HG02798 (cell line): Measurements from ENCODE around the gene RASGRP1.
A peak's percentile ranks its signal among the peaks of the same experiment; 100 is the strongest.
"Not testable (repeated sequence)": the region's sequence is repeated elsewhere in the genome, so short reads cannot be mapped to it uniquely, and the experiment has no call there.

Source experiments
- ATAC-seq: cut with Tn5 transposase; IDR thresholded peaks from one replicate; pipeline ENCODE4 v1.9.1; 2021; ENCODE audit warnings: mild to moderate bottlenecking; ENCODE audit not compliant: unreplicated experiment, poor library complexity

Gene RASGRP1

GRCh38 chr15:38564557-38565286, at the start of gene RASGRP1:
Gene RASGRP1 (minus strand): TSS chr15:38564814. CDS start chr15:38564628, 186 bp downstream.
- peak; percentile 74 for ATAC-seq

DNA sequence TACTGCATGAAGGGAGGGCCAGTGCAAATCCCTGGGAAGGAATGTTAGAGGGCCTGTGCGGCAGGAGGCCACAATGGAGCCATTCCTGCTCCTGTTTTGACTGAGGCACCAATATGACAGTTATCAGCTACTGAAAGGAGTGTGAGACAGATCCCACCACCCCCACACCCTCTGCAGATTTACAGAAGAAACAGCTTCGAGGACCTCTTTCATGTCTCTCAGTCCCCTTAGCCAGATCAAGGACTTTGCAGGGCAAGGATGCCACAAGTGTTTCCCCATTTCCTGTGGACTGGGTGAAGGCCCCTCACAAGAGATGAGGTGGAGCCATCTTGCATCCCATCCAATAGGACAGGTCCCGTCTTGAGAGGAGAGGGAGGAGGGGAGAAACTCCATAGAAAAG, 48.5 kb upstream of the RASGRP1 start:
- no peak for ATAC-seq

GRCh38 chr15:38612159-38612863, 47.7 kb upstream of the RASGRP1 start:
- ATAC-seq = no peak

DNA sequence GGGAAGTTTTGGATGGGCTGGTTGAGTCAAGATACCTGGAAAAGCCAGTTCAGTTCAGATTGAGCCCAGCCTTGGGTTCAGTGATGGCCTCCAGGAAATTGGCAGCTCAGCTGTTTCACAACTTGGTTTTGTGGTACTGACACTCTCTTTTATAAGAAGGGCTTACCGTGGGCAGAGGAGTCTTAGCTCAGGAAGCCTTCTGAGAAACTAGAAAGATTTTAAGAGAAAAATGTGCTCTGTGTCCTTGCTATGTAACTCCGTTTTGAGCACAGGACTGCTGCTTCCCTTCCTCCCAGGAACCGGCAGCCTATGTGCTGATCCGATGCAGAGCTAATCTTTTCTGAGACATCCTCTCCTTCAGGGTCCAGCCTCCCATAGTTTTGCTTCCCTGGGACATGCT, 46.6 kb upstream of the RASGRP1 start:
- ATAC-seq = no peak

DNA sequence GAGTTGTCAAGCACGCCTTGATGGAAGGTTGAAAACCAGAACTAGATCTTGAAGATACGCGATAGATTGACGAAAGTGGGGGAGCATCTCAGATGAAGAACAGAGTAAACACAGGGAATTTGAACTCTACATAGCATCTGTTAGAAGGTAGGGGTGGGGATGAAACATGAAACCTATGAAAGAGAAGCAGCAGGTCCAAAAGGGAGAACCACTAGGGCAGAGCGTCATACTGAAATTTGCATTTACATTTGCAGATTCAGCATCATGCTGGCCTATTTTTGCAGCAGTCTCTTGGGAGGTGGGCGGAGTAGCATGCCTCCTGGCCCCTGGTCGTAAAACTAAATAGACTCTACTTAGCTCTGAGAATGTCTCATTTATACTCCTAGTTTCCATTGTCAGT, 46.1 kb upstream of the RASGRP1 start:
- ATAC-seq = peak; percentile 62

GRCh38 chr15:38609097-38609738, 44.6 kb upstream of the RASGRP1 start:
- no peak for ATAC-seq

GRCh38 chr15:38608682-38609081, 44.1 kb upstream of the RASGRP1 start:
- no peak for ATAC-seq

DNA sequence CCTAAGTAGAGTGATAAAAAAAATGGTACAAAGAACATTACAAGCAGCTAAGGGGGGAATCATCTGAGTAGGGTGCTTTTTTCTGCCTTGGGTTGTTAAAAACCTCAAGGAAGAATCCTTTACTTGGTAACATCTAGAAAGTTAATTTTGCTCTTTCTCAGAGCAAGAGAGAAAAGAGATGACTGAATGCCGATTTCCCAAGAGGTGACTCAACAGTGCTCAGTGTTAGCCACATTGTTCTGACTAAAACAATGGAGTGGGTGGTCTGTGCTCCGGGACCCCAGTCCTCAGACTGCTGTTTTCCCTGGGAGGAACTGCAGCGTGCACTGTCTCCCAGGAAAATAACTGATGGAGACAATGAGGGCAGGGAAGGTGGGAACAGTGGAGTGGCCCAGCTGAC, 41.1 kb upstream of the RASGRP1 start:
- no peak for ATAC-seq

- peak; percentile 59 for ATAC-seq
These were observed 39.1 kb upstream of the RASGRP1 start for GRCh38 chr15:38603672-38604071.

DNA sequence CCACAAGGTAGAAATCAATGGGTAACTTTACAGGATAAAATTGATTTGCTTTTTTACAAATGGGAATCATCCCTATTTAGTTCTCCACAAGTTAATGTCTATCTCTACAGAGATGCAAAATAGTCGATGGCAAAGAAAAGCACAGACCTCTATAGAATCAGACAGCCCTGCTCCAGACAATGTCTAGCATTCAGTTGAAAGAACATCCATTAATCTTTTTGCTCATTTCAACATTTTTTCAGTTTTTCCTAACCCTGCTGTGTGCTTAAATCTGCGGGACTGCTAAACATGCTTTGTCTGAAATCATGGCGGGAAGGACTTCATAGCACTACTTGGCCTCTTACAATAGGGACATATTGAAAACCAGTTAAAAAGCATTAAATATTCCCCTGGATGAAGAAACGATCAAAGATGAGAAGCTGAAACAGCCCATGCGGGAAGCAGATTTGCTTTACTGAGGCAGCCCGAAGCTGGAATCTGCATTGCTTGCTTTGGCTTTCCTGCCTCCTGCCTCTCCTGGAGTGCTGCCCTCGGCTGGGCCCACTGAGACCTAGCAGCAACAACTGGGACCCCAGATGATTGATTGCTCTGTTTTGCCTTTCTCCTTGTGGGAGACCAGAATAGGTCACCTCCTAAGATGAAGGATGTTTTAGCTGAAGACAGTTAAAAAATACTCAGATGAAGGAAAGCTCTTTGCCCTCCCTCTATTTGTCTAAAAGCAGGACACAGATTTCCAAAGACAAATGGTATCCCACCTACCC, 38.5 kb upstream of the RASGRP1 start:
- ATAC-seq = peak; percentile 10

DNA sequence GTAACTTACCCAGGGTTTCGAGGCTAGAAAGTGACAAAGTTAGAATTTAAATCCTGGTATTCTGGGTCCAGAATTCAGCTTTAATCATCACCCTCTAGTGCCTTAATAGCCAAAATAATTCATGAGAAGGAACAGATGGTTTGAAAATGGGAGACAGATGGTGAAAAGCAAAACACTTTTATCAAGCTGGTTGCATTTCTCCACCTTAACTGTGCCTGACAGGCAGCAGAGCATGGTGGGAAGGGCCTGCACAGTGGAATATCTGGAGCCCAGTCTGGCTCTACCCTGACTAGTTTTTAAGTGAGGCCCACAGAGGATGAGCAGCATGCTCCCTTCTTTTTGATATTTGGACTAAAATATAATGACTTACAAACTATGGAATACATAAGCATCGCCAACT, 35.6 kb upstream of the RASGRP1 start:
- no peak for ATAC-seq

DNA sequence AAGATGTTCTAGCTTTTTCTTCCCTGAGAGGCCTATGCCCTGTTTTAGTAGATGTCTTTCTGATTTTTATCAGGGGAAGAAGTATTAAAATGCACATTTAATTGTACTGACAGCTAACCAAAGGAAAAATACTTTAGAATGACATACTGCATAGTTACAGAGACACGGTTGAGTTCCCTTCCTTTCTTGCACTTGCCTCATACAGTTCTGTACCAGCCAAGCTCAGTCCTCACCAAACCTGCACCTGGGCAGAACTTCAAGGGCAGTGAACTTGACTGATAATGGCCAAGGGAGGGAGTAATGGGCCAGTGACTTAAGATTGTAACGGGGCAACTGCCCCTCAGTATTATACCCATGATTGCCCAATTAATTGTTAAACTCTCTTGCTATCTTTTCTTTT, 34.1 kb upstream of the RASGRP1 start:
- ATAC-seq = no peak

DNA sequence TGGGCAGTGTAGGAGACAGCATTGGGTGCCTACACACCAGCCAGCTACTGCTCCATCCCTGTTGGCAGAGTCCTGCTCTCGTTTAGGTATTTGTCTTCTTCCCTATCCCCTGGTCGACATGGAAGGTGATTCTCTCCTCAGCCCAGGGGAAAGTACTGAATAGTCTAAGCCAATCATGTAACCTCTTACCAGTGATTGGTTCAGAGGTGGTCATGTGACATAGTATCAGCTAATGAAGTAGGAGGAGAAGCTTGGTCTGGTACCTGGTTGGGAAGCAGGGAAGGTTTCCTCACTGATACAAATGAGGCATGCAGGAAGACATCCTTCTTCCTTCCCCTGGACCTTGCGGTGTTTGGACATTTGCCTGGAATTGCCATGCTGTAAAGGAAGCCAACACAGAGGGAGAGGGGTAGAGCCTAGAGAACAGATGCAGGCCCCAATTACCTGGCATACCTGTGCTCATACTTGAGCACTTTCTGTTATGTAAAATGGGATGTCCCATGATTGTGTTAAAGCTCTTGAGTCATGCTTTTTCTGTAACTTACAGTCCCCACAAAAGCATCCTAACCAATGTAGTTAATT, 32.7 kb upstream of the RASGRP1 start:
- ATAC-seq = no peak

DNA sequence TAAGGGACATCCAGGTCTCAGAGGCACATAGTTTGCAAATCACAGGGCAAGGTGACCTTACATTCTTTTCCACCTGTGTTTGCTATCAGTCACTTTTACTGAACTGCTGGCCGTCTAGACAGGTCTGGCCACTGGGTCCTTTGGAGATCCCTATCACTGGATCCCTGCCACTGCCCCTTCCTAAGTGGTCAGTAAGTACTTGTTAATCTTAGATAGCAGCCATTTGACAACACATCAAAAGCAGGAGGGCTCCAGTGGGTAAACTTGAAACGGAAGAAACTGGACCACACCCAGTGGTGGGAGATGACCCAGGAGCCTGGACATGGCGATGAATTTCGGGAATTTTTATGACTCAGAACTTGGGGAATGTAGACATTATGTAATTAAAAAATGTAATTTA, 28.9 kb upstream of the RASGRP1 start:
- no peak for ATAC-seq

DNA sequence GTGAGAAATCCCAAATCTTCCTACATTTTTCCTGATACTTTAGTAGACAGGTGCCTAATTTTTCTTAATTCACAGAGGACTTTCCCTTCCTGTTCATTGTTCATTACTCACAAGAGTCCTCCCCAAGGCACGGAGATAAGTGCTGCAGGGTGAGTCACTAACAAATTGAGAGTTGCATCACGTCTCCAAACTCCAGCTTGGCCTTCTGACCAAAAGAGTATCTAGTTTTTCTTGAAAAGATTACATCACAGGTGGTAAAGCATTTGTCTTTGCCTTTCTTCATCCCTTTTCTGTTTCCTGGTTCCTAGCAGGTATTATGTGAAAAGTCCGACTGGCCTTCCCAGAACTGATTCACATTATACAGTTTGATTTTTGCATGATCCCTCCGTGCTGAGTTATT, 24.9 kb upstream of the RASGRP1 start:
- ATAC-seq = no peak

DNA sequence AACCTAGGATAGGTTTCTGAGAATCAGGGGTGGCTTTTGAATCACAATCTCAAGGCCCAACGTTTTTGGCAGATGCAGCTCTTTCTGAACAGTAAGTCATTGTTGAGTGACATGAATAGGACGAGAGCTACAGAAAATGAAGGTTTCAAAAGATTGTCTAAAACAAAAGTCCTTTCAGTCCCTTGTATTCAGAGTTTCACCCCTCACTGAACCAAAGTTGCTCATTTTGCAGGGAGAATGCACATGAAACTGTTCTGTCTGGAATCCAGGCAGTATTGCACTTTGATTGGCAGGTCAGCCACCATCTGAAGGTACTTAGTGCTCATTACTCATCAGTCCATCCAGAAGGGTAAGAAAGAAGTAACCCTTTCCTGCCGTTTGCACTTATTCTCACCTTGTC, 24.1 kb upstream of the RASGRP1 start:
- no peak for ATAC-seq

DNA sequence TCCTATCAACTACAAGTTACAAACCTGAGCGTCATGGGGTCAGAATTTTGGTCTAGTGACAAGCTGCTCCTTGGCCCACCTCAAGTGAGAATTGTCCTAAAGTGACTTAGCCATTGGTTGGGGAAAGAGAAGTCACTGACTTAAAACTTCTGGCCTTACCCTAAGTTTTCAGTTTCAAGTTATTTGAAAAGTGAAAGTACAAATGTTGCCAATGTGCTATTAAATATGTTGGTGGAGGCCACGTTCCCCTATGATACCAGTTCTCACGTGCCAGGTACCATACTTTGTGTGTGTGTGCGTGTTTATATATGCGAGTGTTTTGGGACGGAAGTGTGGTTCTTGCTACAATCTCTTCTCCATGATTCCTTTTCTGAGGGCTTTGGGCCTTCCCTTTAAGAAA, 22.6 kb upstream of the RASGRP1 start:
- ATAC-seq = peak; percentile 46

- ATAC-seq = not testable (repeated sequence)
These were observed 21.4 kb upstream of the RASGRP1 start for GRCh38 chr15:38586005-38586404.

GRCh38 chr15:38578626-38579025, 14.0 kb upstream of the RASGRP1 start:
- no peak for ATAC-seq

DNA sequence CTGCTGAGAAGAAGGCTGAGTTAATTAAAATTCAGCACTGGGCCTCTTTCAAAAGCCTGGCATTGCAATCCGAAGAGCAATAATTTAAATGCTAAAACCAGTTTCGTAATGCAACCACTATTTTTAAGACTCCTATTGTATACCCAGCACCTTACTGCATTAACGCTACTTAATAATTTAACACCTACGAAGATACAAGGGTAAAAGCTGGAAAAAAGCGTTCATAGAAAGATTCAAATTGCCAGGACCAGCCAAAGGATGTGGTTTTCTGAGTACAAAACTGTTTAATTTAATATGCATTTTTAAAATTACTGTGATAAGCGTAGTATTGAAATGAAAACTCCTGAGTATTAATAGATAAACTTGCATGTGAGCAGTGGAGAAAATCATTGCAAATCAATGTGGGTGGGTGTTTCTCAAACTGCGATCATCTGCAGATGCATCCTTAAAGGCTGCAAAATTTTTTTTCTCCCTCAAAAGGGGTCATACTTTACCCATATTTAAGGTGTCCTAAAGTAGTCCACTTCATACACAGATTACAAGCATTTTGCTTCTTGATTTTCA, 12.9 kb upstream of the RASGRP1 start:
- no peak for ATAC-seq
